Measurements from ENCODE around the gene ARSD. TPM values are rescaled to one million over a fixed set of nuclear protein-coding genes. Genes with fewer than 3 reads are reported as not detected.

ARSD gene
- total RNA-seq = 30.4 and 32.0 TPM in 2 replicates

GRCh38 chrX:2928583-2929434, at the start of gene ARSD:
Gene ARSD, minus strand, starts transcription at chrX:2929339. Its CDS starts 64 bp downstream, at chrX:2929275.

Other genes with a start within 250 kb of the ARSD start
- 309 and 366 TPM in 2 replicates for gene CD99, start 238.0 kb downstream of the ARSD start, total RNA-seq
- gene XG, start 177.3 kb downstream of the ARSD start, total RNA-seq = 8.0 and 14.1 TPM in 2 replicates
- 0.61 and 0.97 TPM in 2 replicates for gene GYG2, start 100.4 kb downstream of the ARSD start, total RNA-seq
- not detected in 2 replicates for gene ARSH, start 77.2 kb upstream of the ARSD start, total RNA-seq
- gene ARSF, start 112.1 kb upstream of the ARSD start, total RNA-seq = not detected in 2 replicates

All from hair follicle dermal papilla cell (primary cell).